H1 (cell line): ENCODE measurements around the gene HTR6. TPM values are rescaled to one million over a fixed set of nuclear protein-coding genes. Genes with fewer than 3 reads are reported as not detected.

ENCODE experiments used
- CTCF ChIA-PET: fragments of 300-600 bp; sonication (Branson Sonifier 250); formaldehyde crosslinking; loops from one replicate; lab custom pipeline; 2021; ENCODE audit not compliant: partially characterized antibody; lab: Charles Lee
- POLR2A ChIA-PET: fragments of 300-600 bp; sonication (Branson Sonifier 250); formaldehyde crosslinking; loops from one replicate; lab custom pipeline; 2021; ENCODE audit warnings: inconsistent platforms; ENCODE audit not compliant: partially characterized antibody; lab: Charles Lee
- DNase-seq, 2 experiments: peaks; one replicate each; pipeline versions ENCODE4 v3.0.0 to v3.0.0-alpha.2; 2010 to 2022; ENCODE audit warnings: low spot score in 2 of 2, low read depth in 1 of 2, mixed read lengths in 1 of 2
- FAIRE-seq: peaks from 2 replicates; lab custom pipeline; 2011; peaks lifted over from hg19 to GRCh38; lab: Jason Lieb, UNC
- H2AFZ ChIP-seq: 2 replicates; pipeline ENCODE4 v1.8.1; 2012; ENCODE audit warnings: low read length, inconsistent platforms
- H2AK5ac ChIP-seq: 2 replicates; pipeline ENCODE4 v1.6.1; 2013; ENCODE audit warnings: low read depth, low read length
- H2BK120ac ChIP-seq: replicated peaks from 2 replicates; pipeline ENCODE3; 2013; ENCODE audit warnings: low read depth, low read length, inconsistent platforms
- H2BK12ac ChIP-seq: 2 replicates; pipeline ENCODE4 v1.6.1; 2013; ENCODE audit warnings: low read depth, low read length
- H2BK15ac ChIP-seq: 2 replicates; pipeline ENCODE4 v1.6.1; 2013; ENCODE audit warnings: low read length
- H2BK20ac ChIP-seq: 2 replicates; pipeline ENCODE4 v1.6.1; 2013; ENCODE audit warnings: low read length
- H2BK5ac ChIP-seq: 2 replicates; pipeline ENCODE4 v1.6.1; 2013; ENCODE audit warnings: low read depth, low read length
- H3K14ac ChIP-seq: 2 replicates; pipeline ENCODE4 v1.6.1; 2013; ENCODE audit warnings: inconsistent platforms; ENCODE audit not compliant: insufficient read length
- H3K18ac ChIP-seq: 2 replicates; pipeline ENCODE4 v1.6.1; 2013; ENCODE audit warnings: low read length; ENCODE audit errors: extremely low read depth
- H3K23ac ChIP-seq: 2 replicates; pipeline ENCODE4 v1.6.1; 2013; ENCODE audit warnings: inconsistent platforms; ENCODE audit not compliant: insufficient read length
- H3K23me2 ChIP-seq: 2 replicates; pipeline ENCODE4 v1.6.1; 2013; ENCODE audit warnings: low read depth, low read length
- H3K27ac ChIP-seq: 2 replicates; pipeline ENCODE4 v1.6.1; 2011; ENCODE audit warnings: low read depth, low read length, inconsistent platforms
- H3K27me3 ChIP-seq, 4 experiments: replicated peaks in 1 of 4; 1 replicate in 1 of 4; 2 replicates in 3 of 4; pipeline versions ENCODE4 v1.6.1 to v1.8.1; 2011 to 2013; ENCODE audit warnings: low read length in 3 of 4, mild to moderate bottlenecking in 3 of 4, inconsistent platforms in 2 of 4, mixed read lengths in 2 of 4, moderate library complexity in 1 of 4; ENCODE audit not compliant: control insufficient read depth in 3 of 4, insufficient read depth in 3 of 4; ENCODE audit errors: extremely low read depth in 1 of 4
- H3K36me3 ChIP-seq, 4 experiments: 2 replicates each; pipeline versions ENCODE4 v1.6.1 to v1.8.1; 2011 to 2013; ENCODE audit warnings: mild to moderate bottlenecking in 4 of 4, low read length in 3 of 4, moderate library complexity in 2 of 4, control low read depth in 1 of 4, inconsistent platforms in 1 of 4; ENCODE audit not compliant: insufficient read depth in 4 of 4, control insufficient read depth in 2 of 4
- H3K4ac ChIP-seq: replicated peaks from 2 replicates; pipeline ENCODE3; 2013; ENCODE audit warnings: low read length, low read depth, mixed read lengths, inconsistent platforms; ENCODE audit not compliant: insufficient read length
- H3K4me1 ChIP-seq, 4 experiments: replicated peaks in 1 of 4; 1 replicate in 1 of 4; 2 replicates in 3 of 4; pipeline versions ENCODE4 v1.6.1 to v1.8.1; 2011 to 2013; ENCODE audit warnings: low read length in 3 of 4, inconsistent platforms in 2 of 4, mixed read lengths in 1 of 4; ENCODE audit not compliant: insufficient read depth in 4 of 4, control insufficient read depth in 3 of 4
- H3K4me2 ChIP-seq, 2 experiments: 2 replicates each; pipeline versions ENCODE4 v1.6.1 to v1.8.1; 2011 to 2013; ENCODE audit warnings: low read depth in 2 of 2, low read length in 2 of 2, control low read depth in 1 of 2, inconsistent platforms in 1 of 2, mild to moderate bottlenecking in 1 of 2; ENCODE audit not compliant: insufficient read depth in 1 of 2
- H3K4me3 ChIP-seq, 4 experiments: fragments of 200-600, 300-600 bp in 1 of 4; sonication (generic), shearing (Covaris generic), sonication (Bioruptor Twin) in 1 of 4; 2 replicates each; pipeline versions ENCODE4 v1.5.1 to v1.8.1; 2011 to 2016; ENCODE audit warnings: low read length in 4 of 4, low read depth in 3 of 4, control low read depth in 2 of 4, inconsistent platforms in 2 of 4, mild to moderate bottlenecking in 2 of 4, mixed read lengths in 1 of 4, moderate library complexity in 1 of 4; ENCODE audit not compliant: insufficient read depth in 2 of 4; ENCODE audit errors: extremely low read depth in 1 of 4
- H3K56ac ChIP-seq: replicated peaks from 2 replicates; pipeline ENCODE3; 2013; ENCODE audit warnings: low read depth, mild to moderate bottlenecking, mixed read lengths, low read length, inconsistent platforms; ENCODE audit not compliant: insufficient read length
- H3K79me1 ChIP-seq: 2 replicates; pipeline ENCODE4 v1.6.1; 2013; ENCODE audit warnings: low read depth, low read length, control low read depth
- H3K79me2 ChIP-seq, 2 experiments: 2 replicates each; pipeline versions ENCODE4 v1.6.1 to v1.8.1; 2012 to 2013; ENCODE audit warnings: low read length in 2 of 2, mild to moderate bottlenecking in 2 of 2, inconsistent platforms in 1 of 2; ENCODE audit not compliant: insufficient read depth in 2 of 2, control insufficient read depth in 1 of 2
- H3K9ac ChIP-seq, 4 experiments: replicated peaks in 1 of 4; 1 replicate in 1 of 4; 2 replicates in 3 of 4; pipeline versions ENCODE4 v1.6.1 to v1.8.1; 2011 to 2013; ENCODE audit warnings: low read depth in 3 of 4, low read length in 3 of 4, control low read depth in 2 of 4, mild to moderate bottlenecking in 2 of 4, moderate library complexity in 2 of 4, inconsistent platforms in 1 of 4; ENCODE audit errors: extremely low read depth in 1 of 4
- H3K9me3 ChIP-seq, 2 experiments: 2 replicates each; pipeline versions ENCODE4 v1.6.1 to v1.8.1; 2012 to 2013; ENCODE audit warnings: mild to moderate bottlenecking in 2 of 2, moderate library complexity in 2 of 2, control low read depth in 1 of 2, inconsistent platforms in 1 of 2, low read depth in 1 of 2, low read length in 1 of 2, mixed read lengths in 1 of 2; ENCODE audit not compliant: insufficient read depth in 2 of 2
- H4K20me1 ChIP-seq, 2 experiments: replicated peaks in 1 of 2; 2 replicates each; pipeline versions ENCODE3 to v1.8.1; 2011 to 2013; ENCODE audit warnings: inconsistent platforms in 2 of 2, low read length in 2 of 2, mild to moderate bottlenecking in 1 of 2; ENCODE audit not compliant: insufficient read depth in 2 of 2, control insufficient read depth in 1 of 2
- H4K5ac ChIP-seq: 2 replicates; pipeline ENCODE4 v1.6.1; 2013; ENCODE audit warnings: low read length, low read depth, mixed read lengths, inconsistent platforms; ENCODE audit not compliant: insufficient read length
- H4K8ac ChIP-seq: 2 replicates; pipeline ENCODE4 v1.8.0; 2013; ENCODE audit warnings: mild to moderate bottlenecking, moderate library complexity, low read length, inconsistent platforms; ENCODE audit not compliant: insufficient read depth; ENCODE audit errors: extremely low read depth
- H4K91ac ChIP-seq: replicated peaks from 2 replicates; pipeline ENCODE3; 2013; ENCODE audit warnings: low read length, mixed read lengths, inconsistent platforms; ENCODE audit not compliant: insufficient read length
- GTF2F1 ChIP-seq: IDR thresholded peaks from 2 replicates; pipeline ENCODE4 v1.6.1; 2012; ENCODE audit warnings: low read depth, low read length, improper control_type of control experiment, borderline replicate concordance
- KDM1A ChIP-seq: fragments of 200-600, 300-600 bp; sonication (generic); IDR thresholded peaks from 2 replicates; pipeline ENCODE4 v1.7.1; 2016; ENCODE audit warnings: mild to moderate bottlenecking, low read length, borderline replicate concordance
- KDM5A ChIP-seq: fragments of 200-600 bp; IDR thresholded peaks from 2 replicates; pipeline ENCODE4 v1.7.1; 2012; ENCODE audit warnings: mild to moderate bottlenecking, low read length, inconsistent platforms, mixed read lengths
- NANOG ChIP-seq: IDR thresholded peaks from 2 replicates; pipeline ENCODE4 v1.6.1; 2011; ENCODE audit warnings: low read length, low read depth, mild to moderate bottlenecking, inconsistent platforms; ENCODE audit not compliant: insufficient read depth, poor library complexity, severe bottlenecking
- RAD21 ChIP-seq, 2 experiments: IDR thresholded peaks in 1 of 2; conservative IDR thresholded peaks in 1 of 2; 2 replicates each; pipeline ENCODE4 v1.6.1; 2011; ENCODE audit warnings: low read depth in 2 of 2, low read length in 2 of 2, improper control_type of control experiment in 1 of 2, inconsistent platforms in 1 of 2, mild to moderate bottlenecking in 1 of 2, moderate library complexity in 1 of 2
- SIN3A ChIP-seq, 2 experiments: IDR thresholded peaks in 1 of 2; conservative IDR thresholded peaks in 1 of 2; 2 replicates each; pipeline ENCODE4 v1.6.1; 2011 to 2012; ENCODE audit warnings: low read length in 2 of 2, improper control_type of control experiment in 1 of 2, low read depth in 1 of 2, mild to moderate bottlenecking in 1 of 2
- SP4 ChIP-seq: IDR thresholded peaks from 2 replicates; pipeline ENCODE4 v1.6.1; 2012; ENCODE audit warnings: low read length, inconsistent platforms
- SUZ12 ChIP-seq: fragments of 200-600 bp; sonication (generic); IDR thresholded peaks from 2 replicates; pipeline ENCODE4 v1.6.1; 2012; ENCODE audit warnings: mild to moderate bottlenecking, inconsistent platforms, low read length, moderate library complexity, mixed read lengths
- WGBS, 2 experiments: shearing (Covaris generic) in 1 of 2; methylation state at CpG; one replicate each; pipeline versions ENCODE4 v1.1.6 to v1.1.7; 2013 to 2015; ENCODE audit warnings: low lambda C conversion rate in 2 of 2, mixed read lengths in 2 of 2, inconsistent platforms in 1 of 2, low coverage in 1 of 2, missing lambda C conversion rate in 1 of 2; ENCODE audit not compliant: insufficient replicate concordance in 2 of 2, insufficient coverage in 1 of 2, insufficient read length in 1 of 2; ENCODE audit errors: extremely low coverage in 1 of 2, missing lambda C conversion rate in 1 of 2; 5-methylcytosine and 5-hydroxymethylcytosine counted together
- polyA plus RNA-seq, 7 experiments: library from polyadenylated mRNA; depleted of rRNA in 3 of 7; stranded (reverse) in 5 of 7; unstranded in 2 of 7; fragments of >200 nt in 5 of 7; fragments of 200-250 nt in 2 of 7; gene quantifications; 1 replicate in 5 of 7; 2 replicates in 1 of 7; 4 replicates in 1 of 7; pipeline versions ENCODE4 v1.2.1 to v1.2.3, GENCODE V29; 2011 to 2013; ENCODE audit warnings: missing spikeins in 2 of 7, mixed read lengths in 2 of 7
- total RNA-seq: library from RNA; stranded (reverse); fragmentation: NEBNext Ultra II Directional; extraction: Animal tissue kit (Norgen Biotek cat#: 25700); gene quantifications from 2 replicates; pipeline ENCODE4 v1.2.1, GENCODE V29; 2021
- TF ChIP-seq, protein P1 (sequence below), 3 experiments: IDR thresholded peaks; 1 replicate in 2 of 3; 2 replicates in 1 of 3; pipeline versions ENCODE4 v1.5.1 to v1.6.1; 2011; ENCODE audit warnings: low read length in 3 of 3, mild to moderate bottlenecking in 3 of 3, inconsistent platforms in 2 of 3, low read depth in 1 of 3, moderate library complexity in 1 of 3; ENCODE audit not compliant: insufficient read depth in 1 of 3; ENCODE audit errors: control extremely low read depth in 1 of 3

Gene HTR6
- total and polyA plus RNA-seq, 2 of the 8 experiments (the other 6 are each of a cell fraction or from before 2014, with no cell fraction given): 0.76 to 0.95 TPM

GRCh38 chr1:19651141-19651737 is 13.4 kb upstream of the HTR6 start:
- no peak overlapping the region for H2AK5ac ChIP-seq
- no peak overlapping the region for H2BK5ac ChIP-seq
- no peaks in the 10 kb centered on the region for H3K23me2 ChIP-seq
- H3K36me3 ChIP-seq: no peaks in the 10 kb centered on the region
- H3K9me3 ChIP-seq: no peaks in the 10 kb centered on the region
- H3K79me1 ChIP-seq: no peaks in the 10 kb centered on the region
- H4K5ac ChIP-seq: no peak overlapping the region
- H2BK20ac ChIP-seq: no peak overlapping the region
- no peak overlapping the region for H3K27ac ChIP-seq
- H3K27me3 ChIP-seq: peaks cover 0 to 4% (median 1%) of the 10 kb centered on the region in 4 experiments; a peak in 4 of 7 replicates
- no peak overlapping the region for H2BK15ac ChIP-seq
- H3K4me2 ChIP-seq: no peak overlapping the region
- CTCF ChIA-PET: interaction anchor here (0.7 to 7.9 kb wide), 30 partner anchors 9 to 445 kb away, joined by 3 to 63 read pairs (median 4); partner anchors contain the start of gene HTR6
- no peak overlapping the region for H2BK120ac ChIP-seq
- DNase-seq (peak in 1 of 2 experiments; percentile 71), FAIRE-seq (no peak)
- POLR2A ChIA-PET: interaction anchor here (0.7 to 0.9 kb wide), 2 partner anchors 15 to 320 kb away, joined by 3 read pairs; no protein-coding TSS in a partner anchor
- no peak overlapping the region for H4K8ac ChIP-seq
- WGBS, 2 experiments: 66% methylated on average over 9 of the region's 11 CpGs; no CpG with 5 or more reads in 1 of the 2 experiments
- no peak overlapping the region for H4K91ac ChIP-seq
- H2AFZ ChIP-seq: no peak overlapping the region
- H2BK12ac ChIP-seq: peak overlapping the region; percentile 7; the same call in 1 of the 2 replicates
- H3K4me1 ChIP-seq: peaks cover 0 to 3% (median 2%) of the 10 kb centered on the region in 4 experiments; a peak in 4 of 7 replicates
- no peak overlapping the region for H3K56ac ChIP-seq
- H3K23ac ChIP-seq: no peak overlapping the region
- peaks cover 0 to 2% of the 10 kb centered on the region in 2 experiments for H4K20me1 ChIP-seq
- H3K9ac ChIP-seq: no peak overlapping the region; a peak in 1 of 7 replicates
- H3K79me2 ChIP-seq: no peaks in the 10 kb centered on the region
- H3K18ac ChIP-seq: peak overlapping the region; percentile 25; the same call in 1 of the 2 replicates
- H3K14ac ChIP-seq: no peak overlapping the region
- no peak overlapping the region for H3K4me3 ChIP-seq
- H3K4ac ChIP-seq: no peak overlapping the region
- TF ChIP-seq SIN3A (conservative IDR thresholded peaks at IDR 0.05 in 1 of 2, IDR thresholded peaks at IDR 0.05 in 1 of 2; ENCODE audit: low read depth in 1 of 2, low read length in 2 of 2) (no peak), GTF2F1 (no peak), KDM1A (no peak), KDM5A (no peak), NANOG (no peak), SP4 (no peak), RAD21 (IDR thresholded peaks at IDR 0.05 in 1 of 2, conservative IDR thresholded peaks at IDR 0.05 in 1 of 2; ENCODE audit: low read depth in 2 of 2, low read length in 2 of 2) (peak; percentile 89 to 91), SUZ12 (no peak)
- TF ChIP-seq, protein P1, sequence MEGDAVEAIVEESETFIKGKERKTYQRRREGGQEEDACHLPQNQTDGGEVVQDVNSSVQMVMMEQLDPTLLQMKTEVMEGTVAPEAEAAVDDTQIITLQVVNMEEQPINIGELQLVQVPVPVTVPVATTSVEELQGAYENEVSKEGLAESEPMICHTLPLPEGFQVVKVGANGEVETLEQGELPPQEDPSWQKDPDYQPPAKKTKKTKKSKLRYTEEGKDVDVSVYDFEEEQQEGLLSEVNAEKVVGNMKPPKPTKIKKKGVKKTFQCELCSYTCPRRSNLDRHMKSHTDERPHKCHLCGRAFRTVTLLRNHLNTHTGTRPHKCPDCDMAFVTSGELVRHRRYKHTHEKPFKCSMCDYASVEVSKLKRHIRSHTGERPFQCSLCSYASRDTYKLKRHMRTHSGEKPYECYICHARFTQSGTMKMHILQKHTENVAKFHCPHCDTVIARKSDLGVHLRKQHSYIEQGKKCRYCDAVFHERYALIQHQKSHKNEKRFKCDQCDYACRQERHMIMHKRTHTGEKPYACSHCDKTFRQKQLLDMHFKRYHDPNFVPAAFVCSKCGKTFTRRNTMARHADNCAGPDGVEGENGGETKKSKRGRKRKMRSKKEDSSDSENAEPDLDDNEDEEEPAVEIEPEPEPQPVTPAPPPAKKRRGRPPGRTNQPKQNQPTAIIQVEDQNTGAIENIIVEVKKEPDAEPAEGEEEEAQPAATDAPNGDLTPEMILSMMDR (IDR thresholded peaks at IDR 0.05; ENCODE audit: control extremely low read depth in 1 of 3, insufficient read depth in 1 of 3, low read depth in 1 of 3, low read length in 3 of 3): peak; percentile 78 to 84 (median 78)
